Chondrocyte (in vitro differentiated cells): Measurements from ENCODE around the gene SCARB1. TPM values are rescaled to one million over a fixed set of nuclear protein-coding genes. Genes with fewer than 3 reads are reported as not detected.
A peak's percentile ranks its signal among the peaks of the same experiment; 100 is the strongest.
"Not testable (repeated sequence)": the region's sequence is repeated elsewhere in the genome, so short reads cannot be mapped to it uniquely, and the experiment has no call there.

Experiments
- DNase-seq: peaks from one replicate; pipeline ENCODE4 v3.0.0; 2021; ENCODE audit warnings: mixed read lengths, low spot score
- H3K27ac Mint-ChIP-seq: one replicate; pipeline ENCODE4 v1.8.0; 2021; ENCODE audit warnings: mild to moderate bottlenecking, moderate library complexity, mixed read lengths; ENCODE audit not compliant: unreplicated experiment
- H3K27me3 Mint-ChIP-seq: 2 replicates; pipeline ENCODE4 v1.8.0; 2021; ENCODE audit warnings: low read depth, mixed read lengths
- H3K36me3 Mint-ChIP-seq: 2 replicates; pipeline ENCODE4 v1.8.0; 2021; ENCODE audit warnings: low read depth, mixed read lengths
- H3K4me1 Mint-ChIP-seq: 2 replicates; pipeline ENCODE4 v1.8.0; 2021; ENCODE audit warnings: low read depth, mild to moderate bottlenecking, mixed read lengths
- H3K4me3 Mint-ChIP-seq: one replicate; pipeline ENCODE4 v1.8.0; 2021; ENCODE audit warnings: mild to moderate bottlenecking, moderate library complexity, mixed read lengths; ENCODE audit not compliant: unreplicated experiment
- H3K9me3 Mint-ChIP-seq: 2 replicates; pipeline ENCODE4 v1.8.0; 2021; ENCODE audit warnings: low read depth, mixed read lengths
- CTCF ChIP-seq: fragments of 200-600 bp; sonication (generic); IDR thresholded peaks from 2 replicates; pipeline ENCODE4 v1.5.0; 2021; ENCODE audit warnings: antibody characterized with exemption, mild to moderate bottlenecking, moderate library complexity
- total RNA-seq: library from RNA; stranded (reverse); gene quantifications from 3 replicates; pipeline ENCODE4 v1.2.1, GENCODE V29; 2021

SCARB1 gene
- total RNA-seq, 1 donor from 2014 or later = 20.1 TPM

- no peak for DNase-seq
- Mint-ChIP-seq H3K9me3 (no peaks in the 10 kb centered on the region), H3K4me1 (peaks cover 47% of the 10 kb centered on the region), H3K27ac (peak overlapping the region; percentile 62), H3K4me3 (no peak overlapping the region), H3K27me3 (no peaks in the 10 kb centered on the region), H3K36me3 (peaks cover 13% of the 10 kb centered on the region)
- peak; percentile 100 for TF ChIP-seq CTCF
Observed at GRCh38 chr12:124906606-124907261, 43.1 kb upstream of the SCARB1 start.

- Mint-ChIP-seq H3K27ac (peak overlapping the region; percentile 96), H3K4me3 (peak overlapping the region; percentile 49), H3K4me1 (peaks cover 34% of the 10 kb centered on the region), H3K36me3 (no peaks in the 10 kb centered on the region), H3K27me3 (no peaks in the 10 kb centered on the region), H3K9me3 (no peaks in the 10 kb centered on the region)
- TF ChIP-seq CTCF = no peak
- DNase-seq = no peak
Observed at GRCh38 chr12:124904306-124905098, 40.8 kb upstream of the SCARB1 start.

GRCh38 chr12:124902916-124903315 is 39.3 kb upstream of the SCARB1 start:
- Mint-ChIP-seq H3K27me3 (no peaks in the 10 kb centered on the region), H3K4me3 (no peak overlapping the region), H3K36me3 (no peaks in the 10 kb centered on the region), H3K9me3 (no peaks in the 10 kb centered on the region), H3K27ac (no peak overlapping the region), H3K4me1 (peaks cover 43% of the 10 kb centered on the region)
- no peak for TF ChIP-seq CTCF
- no peak for DNase-seq

GRCh38 chr12:124901003-124901402 is 37.3 kb upstream of the SCARB1 start:
- H3K4me3 Mint-ChIP-seq = no peak overlapping the region
- no peak for DNase-seq
- no peaks in the 10 kb centered on the region for H3K36me3 Mint-ChIP-seq
- no peak overlapping the region for H3K27ac Mint-ChIP-seq
- peaks cover 43% of the 10 kb centered on the region for H3K4me1 Mint-ChIP-seq
- H3K27me3 Mint-ChIP-seq = no peaks in the 10 kb centered on the region
- H3K9me3 Mint-ChIP-seq = no peaks in the 10 kb centered on the region
- no peak for TF ChIP-seq CTCF

GRCh38 chr12:124900345-124900795 is 36.7 kb upstream of the SCARB1 start:
- H3K27me3 Mint-ChIP-seq, H3K9me3 Mint-ChIP-seq, H3K36me3 Mint-ChIP-seq, H3K4me3 Mint-ChIP-seq, DNase-seq, H3K27ac Mint-ChIP-seq: not testable (repeated sequence)
- peaks cover 38% of the 10 kb centered on the region for H3K4me1 Mint-ChIP-seq
